Fibroblast of upper back skin (primary cell): ENCODE measurements around the gene TSPY4.
"Not testable (repeated sequence)": the region's sequence is repeated elsewhere in the genome, so short reads cannot be mapped to it uniquely, and the experiment has no call there.

Source experiments
- DNase-seq: peaks from one replicate; pipeline ENCODE4 v3.0.0-alpha.2; 2013

The TSPY4 gene

GRCh38 chrY:9337164-9337563, at the start of gene TSPY4:
TSPY4 (plus strand) TSS chrY:9337464; CDS start chrY:9337510, 46 bp downstream.
- not testable (repeated sequence) for DNase-seq

- no peak for DNase-seq
Observed at GRCh38 chrY:9320996-9321395, 16.3 kb upstream of the TSPY4 start.

DNA sequence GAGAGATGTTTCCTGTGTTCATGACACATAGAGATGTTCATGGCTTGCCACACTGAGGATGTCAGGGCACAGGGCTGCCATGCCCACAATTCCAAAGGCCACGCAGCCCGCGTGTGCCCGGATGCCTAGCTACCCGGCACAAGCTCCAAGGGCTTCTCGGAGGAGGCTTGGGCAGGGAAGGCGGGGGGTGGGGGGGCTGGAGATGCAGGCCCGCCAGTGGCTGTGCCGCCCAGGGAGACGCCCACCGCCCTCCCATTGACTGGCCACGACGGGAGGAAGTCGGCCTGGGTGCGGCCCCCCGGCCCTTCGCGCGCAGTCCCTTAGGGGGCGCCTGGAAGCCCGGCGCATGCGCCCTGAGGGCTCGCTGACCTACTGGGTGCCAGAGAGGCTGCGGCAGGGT, 20.2 kb downstream of the TSPY4 start, which contains the start of gene TSPY8:
TSS of gene TSPY8 (plus strand) at position 301 of the 400 bp plus-strand sequence. CDS start at position 347, 46 bp downstream.
- DNase-seq = not testable (repeated sequence)
